Pancreas (tissue), 10 donors: ENCODE measurements around the gene ATRNL1. TPM values are rescaled to one million over a fixed set of nuclear protein-coding genes. Genes with fewer than 3 reads are reported as not detected.

ENCODE experiments used
- ATAC-seq, 4 donors: fragments of 200-7000 bp; cut with Tn5 transposase; one replicate each; pipeline versions ENCODE4 v1.8.0 to v1.9.1; 2020; ENCODE audit warnings: mild to moderate bottlenecking in 4 of 4, moderate library complexity in 4 of 4
- DNase-seq, 6 donors: peaks; one replicate each; pipeline ENCODE4 v3.0.0-alpha.2; 2020
- FAIRE-seq: peaks from 2 replicates; lab custom pipeline; 2012; peaks lifted over from hg19 to GRCh38; lab: Jason Lieb, UNC
- H3K27ac ChIP-seq, 4 donors: fragments of 200-600 bp; sonication (generic); 1 replicate in 3 of 4; 2 replicates in 1 of 4; pipeline versions ENCODE4 v1.5.0 to v1.8.0; 2020
- H3K27me3 ChIP-seq, 4 donors: fragments of 200-600 bp; one replicate each; pipeline ENCODE4 v1.8.0; 2021
- H3K36me3 ChIP-seq, 3 donors: fragments of 200-600 bp; sonication (generic) in 1 of 3; one replicate each; pipeline versions ENCODE4 v1.5.0 to v1.8.0; 2020 to 2021
- H3K4me1 ChIP-seq, 3 donors: fragments of 200-600 bp; one replicate each; pipeline ENCODE4 v1.8.0; 2021
- H3K4me3 ChIP-seq, 4 donors: fragments of 200-600 bp; sonication (generic) in 2 of 4; one replicate each; pipeline versions ENCODE4 v1.5.0 to v1.8.0; 2020 to 2021
- H3K9me3 ChIP-seq, 4 donors: fragments of 200-600 bp; one replicate each; pipeline ENCODE4 v1.8.0; 2021
- CTCF ChIP-seq, 4 donors: fragments of 200-600 bp; sonication (generic) in 3 of 4; IDR thresholded peaks; one replicate each; pipeline versions ENCODE4 v1.5.0 to v1.8.0; 2021; ENCODE audit warnings: antibody characterized with exemption in 4 of 4
- whole genome bisulfite sequencing, 2 donors: extraction: QIAGEN DNeasy Blood & Tissue Kit; methylation state at CpG; one replicate each; pipeline ENCODE4 v1.1.7; 2013; 5-methylcytosine and 5-hydroxymethylcytosine counted together
- intact Hi-C, 3 donors: fragments of 100-400 bp; cut with DNase I; formaldehyde crosslinking; loops; one replicate each; pipeline versions ENCODE4 v1.11.1 to v1.14.2; 2022
- polyA plus RNA-seq, 2 donors: library from polyadenylated mRNA; stranded (reverse); fragments of 200-250 nt; gene quantifications; one replicate each; pipeline ENCODE4 v1.2.3, GENCODE V29; 2013
- total RNA-seq, 6 donors: library from RNA; stranded (reverse); fragmentation: NEBNext Ultra II Directional in 4 of 6; extraction: Animal tissue kit (Norgen Biotek cat#: 25700) in 4 of 6; gene quantifications; one replicate each; pipeline versions ENCODE4 v1.2.1 to v1.2.4, GENCODE V29; 2021 to 2023
- donor health status: healthy with polysubstance abuse.
- donor health status: DM: no; HTN: no; CAD: no; lungs with moderate emphysema.
- donor health status: DM: no; HTN: no; CAD: no.
- donor health status: control.
- donor health status: control.
- donor health status: Bipolar disorder and iron deficiency.
- donor health status: DM: yes; HTN: yes; CAD: no.
- donor health status: DM: no; HTN: no; CAD: no.
- donor health status: DM: no; HTN: no; CAD: no.
- donor health status: DM: yes; HTN: yes; CAD: no.

ATRNL1 gene
- total and polyA plus RNA-seq, 8 donors: 0.91 to 5.7 (median 3.9) TPM

DNA sequence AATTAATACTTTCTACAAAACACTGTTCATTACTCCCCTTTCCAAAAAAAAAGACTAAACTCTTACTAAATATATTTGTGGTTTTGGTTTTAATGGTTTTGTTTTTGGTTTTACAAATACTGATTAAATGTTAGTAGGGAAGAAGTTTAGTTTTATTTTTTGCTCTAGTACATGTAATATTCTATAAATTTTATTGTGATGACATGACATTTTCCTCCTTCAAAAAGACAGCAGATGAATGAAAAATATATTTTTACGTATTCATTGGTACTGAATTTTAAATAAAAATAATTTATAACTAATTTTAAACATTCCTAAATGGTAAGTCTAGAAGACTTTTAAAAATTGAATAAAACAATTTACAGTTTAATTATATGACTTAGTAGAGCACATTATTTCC, 667.0 kb downstream of the ATRNL1 start:
- no peak overlapping the region for H3K4me3 ChIP-seq
- H3K36me3 ChIP-seq: no peaks in the 10 kb centered on the region
- no peak for TF ChIP-seq CTCF (IDR thresholded peaks at IDR 0.05)
- no peak for ATAC-seq
- WGBS, 2 donors: 88 to 95% methylated on average over 1 of the region's 1 CpG
- H3K27me3 ChIP-seq: peaks cover 0 to 3% (median 0%) of the 10 kb centered on the region in 4 donors
- intact Hi-C loops: no loop called here
- H3K27ac ChIP-seq: no peak overlapping the region
- DNase-seq: no peak
- no peaks in the 10 kb centered on the region for H3K9me3 ChIP-seq
- no peaks in the 10 kb centered on the region for H3K4me1 ChIP-seq
- FAIRE-seq: no peak

- H3K36me3 ChIP-seq: no peaks in the 10 kb centered on the region
- no peak overlapping the region for H3K4me3 ChIP-seq
- no peak for FAIRE-seq
- H3K9me3 ChIP-seq: no peaks in the 10 kb centered on the region
- DNase-seq: no peak
- no peaks in the 10 kb centered on the region for H3K4me1 ChIP-seq
- intact Hi-C loops: no loop called here
- H3K27me3 ChIP-seq: peaks cover 0 to 3% (median 0%) of the 10 kb centered on the region in 4 donors
- ATAC-seq: no peak
- 50 to 92% methylated on average over 2 of the region's 2 CpGs for WGBS, 2 donors
- H3K27ac ChIP-seq: no peak overlapping the region
- TF ChIP-seq CTCF (IDR thresholded peaks at IDR 0.05): no peak
These were observed 668.0 kb downstream of the ATRNL1 start for GRCh38 chr10:115761166-115761565.

- Histone ChIP-seq H3K36me3 (no peaks in the 10 kb centered on the region), H3K9me3 (no peaks in the 10 kb centered on the region), H3K4me1 (no peaks in the 10 kb centered on the region), H3K27ac (no peak overlapping the region), H3K27me3 (peaks cover 0 to 3% (median 0%) of the 10 kb centered on the region in 4 donors), H3K4me3 (no peak overlapping the region)
- FAIRE-seq (no peak), ATAC-seq (no peak), DNase-seq (no peak)
- no peak for TF ChIP-seq CTCF (IDR thresholded peaks at IDR 0.05)
- intact Hi-C loops: no loop called here
These were observed 668.9 kb downstream of the ATRNL1 start for GRCh38 chr10:115762029-115762428.

- intact Hi-C loops: no loop called here
- no peaks in the 10 kb centered on the region for H3K4me1 ChIP-seq
- FAIRE-seq (no peak), DNase-seq (no peak), ATAC-seq (no peak)
- H3K27ac ChIP-seq: no peak overlapping the region
- no peaks in the 10 kb centered on the region for H3K27me3 ChIP-seq
- no peak overlapping the region for H3K4me3 ChIP-seq
- TF ChIP-seq CTCF (IDR thresholded peaks at IDR 0.05): no peak
- no peaks in the 10 kb centered on the region for H3K36me3 ChIP-seq
- H3K9me3 ChIP-seq: no peaks in the 10 kb centered on the region
These were observed 678.6 kb downstream of the ATRNL1 start for GRCh38 chr10:115771755-115772154.

GRCh38 chr10:115772606-115773005, 679.4 kb downstream of the ATRNL1 start:
- no peak for FAIRE-seq
- ATAC-seq: no peak

More at GRCh38 chr10:115772606-115773005, 679.4 kb downstream of the ATRNL1 start:
- Histone ChIP-seq H3K9me3 (no peaks in the 10 kb centered on the region), H3K4me1 (no peaks in the 10 kb centered on the region), H3K36me3 (no peaks in the 10 kb centered on the region), H3K4me3 (no peak overlapping the region), H3K27me3 (peaks cover 0 to 3% (median 0%) of the 10 kb centered on the region in 4 donors), H3K27ac (no peak overlapping the region)
- intact Hi-C loops: no loop called here
- WGBS, 2 donors: 94% methylated on average over 1 of the region's 1 CpG
- TF ChIP-seq CTCF (IDR thresholded peaks at IDR 0.05): no peak
- DNase-seq: no peak
